Measurements from ENCODE around the gene PTPRR.

Gene PTPRR

DNA sequence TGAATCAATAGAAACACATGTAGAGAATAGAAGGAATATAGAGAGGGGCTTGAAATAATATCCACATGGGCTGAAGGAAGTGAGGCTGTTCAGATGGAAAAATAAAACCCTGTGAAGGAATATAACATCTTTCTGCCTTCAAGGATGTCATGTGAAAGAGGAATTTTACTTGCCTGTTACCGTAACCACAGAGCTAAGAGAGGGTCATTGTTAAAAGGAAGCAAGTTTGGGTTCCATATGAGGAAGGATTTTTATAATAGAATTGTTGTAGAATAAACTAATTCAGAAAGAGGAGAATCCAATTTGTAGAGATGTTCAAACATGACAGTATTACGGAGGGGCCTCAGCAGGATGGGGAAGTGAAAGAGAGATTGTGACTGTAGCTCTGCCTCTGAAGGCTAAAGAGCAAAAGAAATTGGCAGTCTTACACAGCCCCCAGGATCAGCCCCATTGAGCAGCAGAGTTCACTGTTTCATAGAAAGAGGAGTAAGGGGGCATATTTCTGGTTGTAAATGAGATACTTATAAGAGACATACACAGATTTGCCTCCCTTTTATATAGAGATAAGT, 41.8 kb upstream of the PTPRR start:
- TF ChIP-seq, protein P1, sequence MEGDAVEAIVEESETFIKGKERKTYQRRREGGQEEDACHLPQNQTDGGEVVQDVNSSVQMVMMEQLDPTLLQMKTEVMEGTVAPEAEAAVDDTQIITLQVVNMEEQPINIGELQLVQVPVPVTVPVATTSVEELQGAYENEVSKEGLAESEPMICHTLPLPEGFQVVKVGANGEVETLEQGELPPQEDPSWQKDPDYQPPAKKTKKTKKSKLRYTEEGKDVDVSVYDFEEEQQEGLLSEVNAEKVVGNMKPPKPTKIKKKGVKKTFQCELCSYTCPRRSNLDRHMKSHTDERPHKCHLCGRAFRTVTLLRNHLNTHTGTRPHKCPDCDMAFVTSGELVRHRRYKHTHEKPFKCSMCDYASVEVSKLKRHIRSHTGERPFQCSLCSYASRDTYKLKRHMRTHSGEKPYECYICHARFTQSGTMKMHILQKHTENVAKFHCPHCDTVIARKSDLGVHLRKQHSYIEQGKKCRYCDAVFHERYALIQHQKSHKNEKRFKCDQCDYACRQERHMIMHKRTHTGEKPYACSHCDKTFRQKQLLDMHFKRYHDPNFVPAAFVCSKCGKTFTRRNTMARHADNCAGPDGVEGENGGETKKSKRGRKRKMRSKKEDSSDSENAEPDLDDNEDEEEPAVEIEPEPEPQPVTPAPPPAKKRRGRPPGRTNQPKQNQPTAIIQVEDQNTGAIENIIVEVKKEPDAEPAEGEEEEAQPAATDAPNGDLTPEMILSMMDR (IDR thresholded peaks at IDR 0.05; ENCODE audit: low read depth, low read length, missing control alignments): no peak
- DNase-seq (ENCODE audit: extremely low read depth, low read depth): no peak
- H3K4me3 ChIP-seq (replicated peaks; ENCODE audit: low read depth, low read length): no peak overlapping the region

DNA sequence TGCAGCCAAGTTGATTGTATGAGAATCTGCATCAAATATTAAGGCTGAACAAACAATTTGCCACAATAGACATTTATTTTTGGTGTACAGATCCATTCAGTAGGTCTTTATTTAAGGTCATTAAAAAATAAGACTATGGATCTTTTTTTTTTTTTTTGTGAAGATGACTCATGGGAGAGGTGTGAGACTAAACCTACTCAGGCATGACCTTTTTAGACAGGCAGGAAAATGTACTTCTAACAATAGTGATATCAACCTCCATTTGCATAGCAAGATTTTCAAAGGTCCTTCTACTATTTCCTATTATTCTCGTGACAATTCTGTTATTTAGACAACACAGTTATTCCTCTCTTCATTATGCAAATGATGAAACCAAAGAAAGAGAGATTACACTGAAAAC, 39.9 kb upstream of the PTPRR start:
- TF ChIP-seq, protein P1 (IDR thresholded peaks at IDR 0.05; ENCODE audit: low read depth, low read length, missing control alignments): no peak
- DNase-seq (ENCODE audit: extremely low read depth, low read depth): no peak
- no peak overlapping the region for H3K4me3 ChIP-seq (replicated peaks; ENCODE audit: low read depth, low read length)

DNA sequence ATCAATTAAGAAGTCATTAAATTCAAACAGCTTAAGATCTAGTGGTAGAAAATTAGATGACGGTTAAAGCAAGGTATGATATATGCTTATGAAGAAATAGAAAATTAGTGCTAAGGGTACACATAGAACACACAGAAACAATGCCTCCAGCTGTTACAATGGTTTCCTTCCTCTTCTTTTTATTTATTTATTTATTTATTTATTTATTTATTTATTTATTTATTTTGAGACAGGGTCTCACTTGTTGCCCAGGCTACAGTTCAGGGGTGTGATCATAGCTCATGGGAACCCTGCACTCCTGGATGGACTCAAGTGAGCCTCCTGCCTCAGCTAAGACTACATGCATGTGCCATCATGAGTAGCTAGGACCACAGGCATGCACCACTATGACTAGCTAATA, 34.9 kb upstream of the PTPRR start:
- TF ChIP-seq, protein P1 (IDR thresholded peaks at IDR 0.05; ENCODE audit: low read depth, low read length, missing control alignments): no peak
- H3K4me3 ChIP-seq (replicated peaks; ENCODE audit: low read depth, low read length): no peak overlapping the region
- no peak for DNase-seq (ENCODE audit: extremely low read depth, low read depth)

DNA sequence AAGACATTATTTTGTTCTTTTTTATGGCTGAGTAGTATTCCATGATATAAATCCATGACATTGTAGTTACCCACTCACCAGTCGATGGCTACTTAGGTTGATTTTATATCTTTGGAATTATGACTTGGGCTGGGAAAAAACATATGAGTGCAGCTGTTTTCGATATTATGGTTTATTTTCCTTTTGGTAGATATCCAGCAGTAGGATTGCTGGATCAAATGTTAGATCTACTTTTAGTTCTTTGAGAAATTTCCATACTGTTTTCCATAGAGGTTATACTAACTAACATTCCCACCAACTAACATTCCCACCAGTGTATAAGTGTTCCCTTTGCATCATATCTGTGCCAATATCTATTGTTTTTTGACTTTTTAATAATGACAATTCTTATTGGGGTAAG, 29.9 kb upstream of the PTPRR start:
- TF ChIP-seq, protein P1 (IDR thresholded peaks at IDR 0.05; ENCODE audit: low read depth, low read length, missing control alignments): no peak
- no peak overlapping the region for H3K4me3 ChIP-seq (replicated peaks; ENCODE audit: low read depth, low read length)
- DNase-seq (ENCODE audit: extremely low read depth, low read depth): no peak

DNA sequence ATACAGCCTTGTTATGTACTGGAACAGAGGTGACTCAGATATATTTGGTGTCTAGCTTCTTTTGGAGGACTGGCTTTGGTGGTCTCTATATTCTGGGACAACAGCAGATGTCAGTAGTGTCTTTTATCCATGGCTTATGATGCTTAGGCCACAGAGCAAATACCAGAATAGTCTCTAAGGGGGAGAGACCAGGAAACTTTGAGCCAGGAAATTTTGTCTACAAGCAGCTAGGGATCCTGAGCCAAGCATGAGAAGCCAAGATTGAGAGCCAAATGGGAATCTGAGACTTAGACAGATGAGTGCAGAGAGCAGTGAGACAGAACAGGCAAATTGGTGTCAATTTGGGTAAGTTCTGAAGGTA, 28.4 kb upstream of the PTPRR start:
- H3K4me3 ChIP-seq (replicated peaks; ENCODE audit: low read depth, low read length): no peak overlapping the region
- no peak for DNase-seq (ENCODE audit: extremely low read depth, low read depth)
- TF ChIP-seq, protein P1 (IDR thresholded peaks at IDR 0.05; ENCODE audit: low read depth, low read length, missing control alignments): no peak

DNA sequence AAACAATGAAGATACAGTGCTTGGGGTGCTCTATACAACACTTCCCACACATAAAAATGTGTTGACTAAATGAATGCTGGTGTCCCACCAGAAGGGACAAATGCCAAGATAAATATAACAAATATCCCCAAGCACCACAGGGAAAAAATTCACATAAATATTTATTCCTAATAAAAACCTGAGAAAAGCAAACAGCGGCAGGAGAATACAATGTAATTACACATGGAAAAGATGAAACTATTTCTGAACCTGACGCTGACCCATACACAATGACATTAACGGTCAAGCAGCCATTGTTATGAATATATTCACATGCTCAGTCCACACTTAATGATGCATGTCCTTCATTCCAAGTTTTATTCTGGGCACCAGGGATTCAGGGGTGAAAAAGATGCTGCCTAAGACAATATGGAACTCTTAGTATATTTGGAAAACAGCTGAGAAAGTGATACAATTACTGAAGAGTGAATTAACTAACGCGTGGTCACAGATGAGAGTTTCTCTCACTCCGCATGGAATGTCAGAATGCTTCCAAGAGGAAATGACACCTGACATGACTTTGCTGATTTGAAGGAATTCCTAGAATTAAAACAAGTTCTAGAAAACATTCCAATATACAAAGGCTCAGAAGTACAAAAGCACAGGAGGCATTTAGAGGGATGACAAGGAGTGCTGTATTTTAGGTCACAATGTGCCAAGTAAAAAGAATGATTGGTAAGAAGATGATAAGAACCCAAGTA, 27.9 kb upstream of the PTPRR start:
- TF ChIP-seq, protein P1 (IDR thresholded peaks at IDR 0.05; ENCODE audit: low read depth, low read length, missing control alignments): no peak
- H3K4me3 ChIP-seq (replicated peaks; ENCODE audit: low read depth, low read length): no peak overlapping the region
- no peak for DNase-seq (ENCODE audit: extremely low read depth, low read depth)
